Head of caudate nucleus (tissue), 42 donors: ENCODE measurements around the gene DLG2.

Source experiments
- DNase-seq, 42 donors: peaks; one replicate each; pipeline versions ENCODE4 v3.0.0 to v3.0.0-alpha.2; 2020 to 2021; ENCODE audit warnings: mixed read lengths in 7 of 42
- intact Hi-C: fragments of 100-400 bp; cut with DNase I; formaldehyde crosslinking; loops from one replicate; pipeline ENCODE4 v1.15.0; 2022

Gene DLG2

DNA sequence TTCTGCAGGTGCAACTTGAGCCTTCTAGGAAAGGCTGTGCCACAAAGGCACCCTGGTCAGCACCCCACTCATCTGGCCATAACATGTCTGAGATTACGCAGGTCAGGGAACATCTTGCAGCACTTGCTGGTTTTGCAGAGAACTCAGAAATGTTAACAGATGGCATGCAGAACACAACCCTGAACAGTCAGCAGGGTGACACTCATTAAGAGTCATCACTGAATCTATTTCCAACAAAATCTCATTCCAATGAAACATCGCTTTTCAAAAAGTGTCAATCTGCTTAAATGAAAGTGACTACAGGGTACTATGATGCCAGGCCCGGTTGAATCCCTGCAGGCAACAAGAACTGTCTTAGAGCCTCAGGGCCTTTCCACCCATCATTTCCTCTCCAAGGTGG lies 1971.2 kb downstream of the DLG2 start:
- intact Hi-C loops: loop anchor here (2.0 kb wide), 1 partner anchor 57 kb away; no protein-coding TSS in a partner anchor
- DNase-seq: peak in 1 of 42 donors; percentile 12

DNA sequence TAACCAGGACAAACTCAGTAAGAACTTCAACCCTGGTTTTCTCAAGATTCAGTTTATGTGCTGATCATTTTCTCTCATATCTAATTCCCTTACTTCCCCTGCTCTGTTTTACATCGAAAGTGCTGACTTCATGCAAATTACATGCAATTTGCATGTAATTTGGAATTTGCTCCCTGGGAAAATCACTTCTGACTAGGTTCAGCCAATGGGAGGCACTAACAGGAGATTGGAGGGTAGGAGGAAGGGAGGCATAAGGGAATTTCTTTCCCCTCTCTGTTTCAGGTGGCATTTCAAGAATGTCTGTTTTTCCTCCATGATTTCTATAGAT lies 1977.7 kb downstream of the DLG2 start:
- intact Hi-C loops: no loop called here

GRCh38 chr11:83648610-83649527 lies 1978.3 kb downstream of the DLG2 start:
- intact Hi-C loops: no loop called here
- no peak for DNase-seq

More for the DNA sequence above, 1977.7 kb downstream of the DLG2 start:
- DNase-seq: no peak

DNA sequence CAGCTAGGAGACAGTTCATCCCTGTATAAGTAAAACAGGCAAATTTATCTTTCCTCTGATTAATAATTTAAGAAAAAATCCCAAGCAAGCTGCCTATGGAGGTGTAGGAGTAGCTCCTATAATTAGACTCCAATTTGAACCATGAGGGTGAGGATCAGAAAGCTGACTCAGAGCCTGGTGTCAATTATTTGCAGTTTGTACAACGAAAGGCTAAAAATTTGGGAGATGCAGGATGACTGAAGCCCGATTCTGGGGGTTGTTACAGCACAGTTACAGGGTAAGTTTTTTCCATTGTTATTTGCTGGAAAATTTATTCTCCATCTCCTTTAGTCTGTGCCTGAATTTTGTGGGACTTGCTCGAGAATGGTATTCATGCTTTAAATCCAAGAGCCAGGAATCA lies 1981.6 kb downstream of the DLG2 start:
- intact Hi-C loops: no loop called here
- DNase-seq: peak in 21 of 42 donors; percentile 6 to 79 (median 41)

GRCh38 chr11:83643115-83643514 lies 1984.0 kb downstream of the DLG2 start:
- intact Hi-C loops: no loop called here
- DNase-seq: no peak

GRCh38 chr11:83642500-83642899 lies 1984.6 kb downstream of the DLG2 start:
- no peak for DNase-seq
- intact Hi-C loops: no loop called here

- DNase-seq: peak in 14 of 42 donors; percentile 4 to 47 (median 17)
- intact Hi-C loops: no loop called here
Measured at GRCh38 chr11:83641511-83641910, 1985.6 kb downstream of the DLG2 start.

- no peak for DNase-seq
- intact Hi-C loops: no loop called here
Measured at GRCh38 chr11:83639995-83640758, 1987.0 kb downstream of the DLG2 start.

DNA sequence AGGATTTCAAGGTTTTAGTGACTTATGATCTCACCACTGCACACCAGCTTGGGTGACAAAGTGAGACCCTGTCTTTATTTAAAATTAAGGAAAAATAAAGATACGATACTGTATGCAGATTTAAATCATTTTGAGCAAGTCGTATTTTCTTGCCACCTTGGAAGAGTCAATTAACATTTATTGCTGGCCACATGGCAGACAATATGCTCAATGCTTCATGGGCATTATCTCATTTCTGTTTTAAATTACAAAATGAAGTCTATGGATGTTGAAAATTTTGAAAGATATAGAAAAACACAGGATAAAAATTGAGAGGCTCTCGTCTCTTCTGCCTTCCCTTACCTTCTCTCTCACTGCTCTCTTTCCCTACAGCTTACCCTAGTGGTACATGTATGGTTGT lies 1992.0 kb downstream of the DLG2 start:
- DNase-seq: no peak
- intact Hi-C loops: no loop called here

- intact Hi-C loops: no loop called here
- no peak for DNase-seq
Measured at GRCh38 chr11:83630211-83630610, 1996.9 kb downstream of the DLG2 start.

DNA sequence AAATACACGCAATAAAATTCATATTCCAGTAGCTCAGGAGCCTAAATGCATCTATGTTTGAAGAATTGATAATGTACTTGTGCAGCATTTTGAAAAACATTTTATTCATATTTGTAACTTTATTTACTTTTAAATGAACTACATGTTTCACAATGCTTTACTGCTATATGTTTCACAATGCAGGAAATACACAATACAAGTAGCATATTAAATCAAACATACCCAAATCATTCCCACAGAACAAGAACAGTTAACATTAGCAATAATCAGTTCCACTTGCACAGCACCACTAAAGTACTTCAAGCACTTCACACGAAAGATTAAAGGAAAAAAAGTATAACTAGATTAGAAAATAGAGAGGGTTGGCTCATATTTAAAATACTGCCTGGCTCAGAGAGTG lies 1997.4 kb downstream of the DLG2 start:
- intact Hi-C loops: no loop called here
- no peak for DNase-seq

DNA sequence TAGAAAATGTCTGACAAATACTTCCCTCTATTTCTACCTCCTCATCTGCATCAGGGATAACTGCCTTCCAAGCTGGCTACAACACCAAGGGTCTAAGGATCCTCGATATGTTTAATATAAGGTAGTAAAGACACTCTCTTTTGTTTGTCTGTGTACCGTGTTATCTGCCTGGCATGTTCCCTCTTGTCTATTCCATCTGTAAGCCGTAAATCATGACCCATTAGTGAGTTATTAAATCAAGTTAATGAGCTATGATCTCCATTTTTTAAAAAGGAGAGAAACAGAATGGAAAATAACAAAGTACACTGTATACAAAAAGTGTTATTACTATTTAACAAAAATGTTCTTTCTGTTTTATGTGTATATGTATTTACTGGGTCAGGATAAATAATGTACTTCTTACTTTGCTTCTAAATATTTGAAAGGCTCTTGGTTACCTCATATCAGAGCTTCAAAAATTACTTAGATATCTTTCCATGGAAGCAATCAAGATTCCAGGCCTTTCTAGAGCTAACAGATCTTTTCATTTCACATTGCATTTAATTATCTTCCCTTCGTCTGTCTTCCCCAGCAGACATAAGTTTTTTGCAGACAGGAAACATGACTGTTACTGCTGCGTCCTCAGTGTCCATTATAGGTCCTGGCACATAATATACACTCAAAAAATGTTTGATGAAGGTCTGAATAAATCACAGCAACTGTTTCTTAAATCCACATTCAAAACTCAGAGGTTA lies 1998.4 kb downstream of the DLG2 start:
- DNase-seq: no peak
- intact Hi-C loops: no loop called here

DNA sequence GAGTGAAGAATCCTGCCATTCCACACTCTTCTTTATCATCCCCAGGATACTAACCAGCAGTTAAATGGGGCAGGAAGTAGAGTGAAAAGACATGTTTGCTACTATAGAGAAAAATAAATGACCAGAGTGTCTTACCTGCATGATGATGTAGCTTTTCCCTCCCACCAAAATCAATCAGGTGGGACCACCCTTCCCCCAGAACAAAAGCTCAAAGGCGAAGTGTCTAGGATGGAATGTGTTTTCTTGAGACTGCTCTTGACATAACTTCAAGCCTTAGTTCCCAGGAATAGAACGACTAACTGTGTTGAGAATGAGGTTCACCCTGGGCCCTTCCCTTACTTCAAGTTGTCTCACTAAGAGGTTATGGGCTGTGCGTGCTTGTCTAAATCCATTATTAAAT lies 2001.8 kb downstream of the DLG2 start:
- intact Hi-C loops: no loop called here
- no peak for DNase-seq

DNA sequence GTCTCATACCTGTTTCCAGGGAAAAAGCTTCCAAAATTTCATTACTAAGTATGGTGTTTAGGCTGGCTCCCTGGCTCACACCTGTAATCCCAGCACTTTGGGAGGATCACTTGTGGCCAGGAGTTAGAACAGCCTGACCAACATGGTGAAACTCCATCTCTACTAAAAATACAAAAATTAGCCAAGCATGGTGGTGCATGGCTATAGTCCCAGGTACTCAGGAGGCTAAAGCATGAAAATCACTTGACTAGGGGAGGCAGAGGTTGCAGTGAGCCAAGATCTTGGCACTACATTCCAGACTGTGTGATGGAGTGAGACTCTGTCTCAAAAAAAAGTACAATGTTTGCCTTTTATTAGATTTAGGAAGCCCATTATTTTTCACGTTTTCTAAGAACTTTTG lies 2009.5 kb downstream of the DLG2 start:
- intact Hi-C loops: no loop called here
- DNase-seq: no peak

GRCh38 chr11:83613767-83614121 lies 2013.4 kb downstream of the DLG2 start:
- DNase-seq: no peak
- intact Hi-C loops: no loop called here

DNA sequence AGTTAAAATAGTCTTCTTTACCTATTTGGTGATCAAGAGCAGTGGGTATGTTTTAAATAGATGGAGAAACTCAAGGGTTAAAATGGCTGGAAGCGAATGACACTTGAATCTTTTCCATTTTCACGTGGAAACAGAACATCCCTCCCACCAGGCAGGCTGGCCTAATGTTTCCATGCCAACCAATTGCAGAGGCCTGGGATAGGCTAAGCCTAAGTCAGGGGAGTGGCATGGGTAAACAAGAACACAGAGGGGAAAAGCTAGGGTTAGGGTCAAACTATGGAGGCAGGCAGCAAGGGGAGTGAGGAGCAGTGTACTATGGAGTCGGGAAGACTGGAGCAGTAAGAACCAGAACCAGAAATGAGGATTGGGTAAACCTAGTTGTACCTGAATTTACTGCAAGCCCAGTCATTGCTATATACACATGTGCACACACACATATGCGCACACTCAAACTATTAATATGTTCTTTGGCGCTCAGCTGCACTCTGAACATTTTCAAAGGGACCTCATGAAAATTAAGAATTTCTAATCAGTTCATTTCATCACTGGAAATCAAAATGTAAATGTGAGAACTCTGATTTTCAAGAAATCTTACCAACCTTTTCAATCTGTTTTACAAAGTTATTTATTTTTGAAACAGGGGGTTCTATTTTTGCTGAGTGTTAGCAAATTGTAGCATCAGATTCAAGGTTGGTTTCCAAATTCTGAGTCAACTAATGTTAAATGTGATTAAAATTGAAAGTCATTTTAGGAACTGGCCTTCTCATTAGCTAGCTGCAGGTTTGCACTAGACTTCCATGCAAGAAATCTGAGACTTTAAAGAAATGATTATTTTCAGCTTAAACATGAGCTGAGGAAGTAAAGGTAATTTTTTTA lies 2014.0 kb downstream of the DLG2 start:
- intact Hi-C loops: no loop called here
- peak in 12 of 42 donors; percentile 4 to 57 (median 22) for DNase-seq

- DNase-seq: no peak
- intact Hi-C loops: no loop called here
Measured at GRCh38 chr11:83611600-83611999, 2015.5 kb downstream of the DLG2 start.

- intact Hi-C loops: no loop called here
- peak in 1 of 42 donors; percentile 50 for DNase-seq
Measured at GRCh38 chr11:83611031-83611430, 2016.1 kb downstream of the DLG2 start.

DNA sequence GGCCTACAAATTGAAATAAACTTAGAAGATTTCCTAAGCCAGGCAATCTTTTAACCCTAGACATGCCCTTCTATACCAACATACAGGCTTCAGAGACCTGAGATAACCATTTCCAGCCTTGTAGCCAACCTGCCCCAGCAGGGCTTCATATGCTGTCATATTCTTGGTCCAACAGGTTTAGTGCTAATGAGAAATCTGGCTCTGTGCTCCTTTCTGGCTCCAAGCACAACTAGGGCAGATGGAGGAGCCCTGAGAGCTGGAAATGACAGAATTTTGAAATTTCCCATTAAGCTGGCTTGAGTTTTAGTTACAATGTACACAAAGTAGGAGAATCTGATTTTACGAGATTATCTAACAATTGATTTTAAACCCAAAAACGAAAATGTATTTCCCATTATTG lies 2018.0 kb downstream of the DLG2 start:
- no peak for DNase-seq
- intact Hi-C loops: no loop called here
